Retinal pigment epithelial cell (primary cell): Measurements from ENCODE around the gene KRT76.
"Not testable (repeated sequence)": the region's sequence is repeated elsewhere in the genome, so short reads cannot be mapped to it uniquely, and the experiment has no call there.

Experiments
- DNase-seq: peaks from one replicate; pipeline ENCODE4 v3.0.0-alpha.2; 2010; ENCODE audit warnings: low read depth
- H3K4me3 ChIP-seq: 2 replicates; pipeline ENCODE4 v1.5.1; 2011; ENCODE audit warnings: mild to moderate bottlenecking, low read length, control low read depth, moderate library complexity
- CTCF ChIP-seq: conservative IDR thresholded peaks from 2 replicates; pipeline ENCODE4 v1.5.1; 2011; ENCODE audit warnings: low read depth, low read length, control low read depth, inconsistent platforms

Gene KRT76

GRCh38 chr12:52796839-52797528 lies 19.8 kb upstream of the KRT76 start:
- DNase-seq: no peak
- TF ChIP-seq CTCF: no peak

GRCh38 chr12:52796429-52796794 lies 19.3 kb upstream of the KRT76 start:
- TF ChIP-seq CTCF: no peak
- DNase-seq: no peak
- no peak overlapping the region for H3K4me3 ChIP-seq

More at GRCh38 chr12:52796839-52797528, 19.8 kb upstream of the KRT76 start:
- H3K4me3 ChIP-seq: no peak overlapping the region

GRCh38 chr12:52795694-52796428 lies 18.7 kb upstream of the KRT76 start, which contains the start of gene KRT3:
Gene KRT3 (minus strand): TSS chr12:52796117. CDS start chr12:52796042, 75 bp downstream.
- DNase-seq: no peak
- H3K4me3 ChIP-seq: no peak within 1 kb of the TSS
- TF ChIP-seq CTCF: no peak

- H3K4me3 ChIP-seq, DNase-seq: not testable (repeated sequence)
Observed at GRCh38 chr12:52795332-52795674, 18.2 kb upstream of the KRT76 start.

GRCh38 chr12:52794479-52795331 lies 17.6 kb upstream of the KRT76 start:
- no peak for DNase-seq
- TF ChIP-seq CTCF: no peak
- no peak overlapping the region for H3K4me3 ChIP-seq

- no peak for TF ChIP-seq CTCF
- DNase-seq: no peak
- no peak overlapping the region for H3K4me3 ChIP-seq
Observed at GRCh38 chr12:52792185-52793029, 15.3 kb upstream of the KRT76 start.
